AG10803 (cell line): ENCODE data around the gene CCDC107.

Source experiments
- DNase-seq: peaks from one replicate; pipeline ENCODE4 v3.0.0; 2010; ENCODE audit warnings: low read depth
- H3K4me3 ChIP-seq: 2 replicates; pipeline ENCODE4 v1.5.1; 2011; ENCODE audit warnings: mild to moderate bottlenecking, low read length, control low read depth
- CTCF ChIP-seq: conservative IDR thresholded peaks from 2 replicates; pipeline ENCODE4 v1.5.1; 2011; ENCODE audit warnings: mild to moderate bottlenecking, low read length, control low read depth, inconsistent platforms

CCDC107 gene

DNA sequence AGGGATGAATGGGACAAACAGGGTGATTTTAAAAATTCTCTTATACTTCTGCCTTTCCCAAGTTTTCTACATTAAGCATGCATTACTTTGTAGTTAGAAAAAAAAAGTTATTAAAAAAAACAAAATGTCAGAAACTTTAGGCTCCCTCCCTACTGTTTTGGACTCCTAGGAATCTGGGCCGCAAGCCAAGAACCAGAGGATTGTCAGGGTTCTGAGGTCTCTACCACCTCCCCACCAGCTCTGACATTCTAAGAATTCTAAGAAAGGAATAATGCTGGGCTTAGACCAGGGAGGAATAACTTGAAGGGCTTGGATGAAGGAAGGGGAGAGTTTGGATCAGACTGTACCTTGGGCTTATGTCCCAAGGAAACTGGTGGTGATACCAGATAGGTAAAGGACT lies 8.0 kb downstream of the CCDC107 start:
- no peak overlapping the region for H3K4me3 ChIP-seq
- no peak for DNase-seq
- TF ChIP-seq CTCF: no peak

DNA sequence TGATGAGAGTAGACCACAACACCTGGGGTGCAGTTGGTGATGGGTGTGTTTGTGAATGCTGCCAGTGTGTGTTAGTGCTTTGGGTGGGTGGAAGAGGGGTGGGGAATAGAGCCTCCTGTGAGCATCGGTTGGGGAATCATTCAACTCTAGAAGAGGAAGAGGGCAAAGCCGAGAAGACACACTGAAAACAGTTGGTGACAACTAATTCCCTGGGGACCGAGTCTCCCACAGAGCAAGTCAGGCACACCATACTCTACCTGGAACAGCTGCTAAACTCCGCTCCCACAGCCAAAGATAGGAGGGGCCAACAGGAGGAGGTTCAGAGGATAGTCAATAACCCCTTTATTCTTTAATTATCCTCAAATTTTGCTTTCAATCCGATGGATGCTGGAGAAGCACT lies 8.5 kb downstream of the CCDC107 start:
- no peak for TF ChIP-seq CTCF
- no peak for DNase-seq

GRCh38 chr9:35667939-35668338 lies 9.8 kb downstream of the CCDC107 start:
- H3K4me3 ChIP-seq: no peak overlapping the region
- TF ChIP-seq CTCF: no peak
- DNase-seq: no peak

More for the DNA sequence above, 8.5 kb downstream of the CCDC107 start:
- no peak overlapping the region for H3K4me3 ChIP-seq

DNA sequence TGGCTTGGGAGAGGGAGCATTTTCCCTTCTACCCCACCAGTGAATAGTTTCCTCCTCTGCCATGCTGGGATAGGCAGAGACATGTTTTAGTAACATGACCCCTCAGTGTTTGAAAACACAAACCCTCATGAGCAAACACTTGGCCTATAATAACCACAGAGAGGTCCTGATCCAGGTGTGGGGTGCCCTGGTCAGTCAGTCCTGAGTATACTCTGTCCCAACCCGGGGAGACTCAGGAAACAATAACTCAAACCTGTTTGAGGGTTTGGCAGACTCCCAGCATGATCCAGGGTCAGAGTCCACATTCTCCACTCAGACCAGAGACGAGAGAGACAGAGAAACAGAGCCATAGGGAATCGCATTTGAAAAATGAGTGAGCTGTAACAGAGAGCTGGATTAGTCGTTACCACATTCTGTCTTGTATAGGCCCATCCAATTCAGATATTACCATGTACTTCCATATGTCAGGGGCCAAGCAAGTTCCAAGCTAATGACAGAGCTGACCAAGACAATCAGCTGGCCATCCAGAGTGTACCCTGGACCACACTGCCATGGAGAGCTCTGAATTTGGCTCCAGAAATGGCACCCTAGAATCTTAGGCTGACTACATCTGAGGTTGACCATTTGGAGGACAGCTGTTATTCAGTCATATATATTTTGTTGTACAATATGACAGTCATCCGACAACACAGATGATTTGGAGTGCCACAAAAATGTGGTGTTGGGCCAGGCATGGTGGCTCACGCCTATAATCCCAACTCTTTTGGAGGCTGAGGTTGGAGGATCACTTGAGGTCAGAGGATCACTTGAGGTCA lies 11.4 kb downstream of the CCDC107 start:
- no peak for TF ChIP-seq CTCF
- DNase-seq: no peak
- H3K4me3 ChIP-seq: no peak overlapping the region

DNA sequence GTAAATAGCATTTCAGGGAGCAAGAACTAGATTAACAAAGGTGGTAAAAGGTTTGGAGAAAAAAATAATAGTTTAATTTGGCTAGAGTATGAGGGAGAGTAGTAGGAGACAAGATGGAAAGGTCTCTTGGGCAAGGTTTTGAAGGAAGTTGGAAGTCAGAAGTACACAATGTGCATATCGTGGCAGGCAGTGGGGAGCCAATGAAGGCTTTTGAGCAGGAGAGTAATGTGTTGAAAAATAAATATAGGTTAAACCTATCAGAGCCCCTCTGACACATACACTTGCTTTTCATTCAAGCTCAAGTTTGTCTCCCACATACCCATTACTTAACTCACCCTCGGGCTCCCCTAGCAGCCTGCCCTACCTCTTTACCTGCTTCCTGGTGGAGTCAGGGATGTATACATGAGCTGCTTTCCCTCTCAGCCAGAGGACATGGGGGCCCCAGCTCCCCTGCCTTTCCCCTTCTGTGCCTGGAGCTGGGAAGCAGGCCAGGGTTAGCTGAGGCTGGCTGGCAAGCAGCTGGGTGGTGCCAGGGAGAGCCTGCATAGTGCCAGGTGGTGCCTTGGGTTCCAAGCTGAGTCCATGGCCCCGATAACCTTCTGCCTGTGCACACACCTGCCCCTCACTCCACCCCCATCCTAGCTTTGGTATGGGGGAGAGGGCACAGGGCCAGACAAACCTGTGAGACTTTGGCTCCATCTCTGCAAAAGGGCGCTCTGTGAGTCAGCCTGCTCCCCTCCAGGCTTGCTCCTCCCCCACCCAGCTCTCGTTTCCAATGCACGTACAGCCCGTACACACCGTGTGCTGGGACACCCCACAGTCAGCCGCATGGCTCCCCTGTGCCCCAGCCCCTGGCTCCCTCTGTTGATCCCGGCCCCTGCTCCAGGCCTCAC lies 15.3 kb downstream of the CCDC107 start, which contains the start of gene CA9:
Gene CA9, plus strand, starts transcription at position 797 of the 893 bp plus-strand sequence. Its CDS starts 32 bp downstream, at position 829.
- no peak for DNase-seq
- TF ChIP-seq CTCF: no peak
- no peak within 1 kb of the TSS for H3K4me3 ChIP-seq

GRCh38 chr9:35674025-35674361 lies 15.9 kb downstream of the CCDC107 start:
- TF ChIP-seq CTCF: no peak
- no peak overlapping the region for H3K4me3 ChIP-seq
- DNase-seq: no peak
